ENCODE data around the gene PDZK1. TPM values are rescaled to one million over a fixed set of nuclear protein-coding genes. Genes with fewer than 3 reads are reported as not detected.

Gene PDZK1
- total and polyA plus RNA-seq, 2 experiments from 2014 or later, result 0.73 TPM; not detected in 1

- TF ChIP-seq CTCF (conservative IDR thresholded peaks at IDR 0.05; ENCODE audit: low read depth in 2 of 2) (no peak), POLR2AphosphoS5 (IDR thresholded peaks at IDR 0.05; ENCODE audit: low read depth) (no peak), REST (IDR thresholded peaks at IDR 0.05; ENCODE audit: unreplicated experiment) (no peak), ZNF331 (CRISPR knock-in tag; IDR thresholded peaks at IDR 0.05; ENCODE audit: low read depth) (no peak), NANOG (IDR thresholded peaks at IDR 0.05; ENCODE audit: borderline replicate concordance) (no peak), CREB1 (CRISPR knock-in tag; IDR thresholded peaks at IDR 0.05; ENCODE audit: low read depth) (no peak), JUNB (IDR thresholded peaks at IDR 0.05; ENCODE audit: unreplicated experiment) (no peak), EZH2 (IDR thresholded peaks at IDR 0.05; ENCODE audit: low read depth, unreplicated experiment) (no peak)
Measured at GRCh38 chr1:145692785-145693443, 14.3 kb downstream of the PDZK1 start (continued).

- H3K27me3 Mint-ChIP-seq (ENCODE audit: insufficient read depth, low read depth, poor library complexity), result peaks cover 11% of the 10 kb centered on the region
- H3K36me3 Mint-ChIP-seq (ENCODE audit: low read depth), result no peaks in the 10 kb centered on the region
- Histone ChIP-seq H4K20me1 (replicated peaks; ENCODE audit: insufficient read depth) (no peaks in the 10 kb centered on the region), H3K79me2 (replicated peaks; ENCODE audit: insufficient read depth) (no peaks in the 10 kb centered on the region), H3K27me3 (ENCODE audit: insufficient read depth) (no peaks in the 10 kb centered on the region), H3K36me3 (ENCODE audit: insufficient read depth) (no peaks in the 10 kb centered on the region), H3K9me2 (ENCODE audit: insufficient read depth) (0 out of 2 replicates have a peak, but pooled peaks cover 4% of the 10 kb centered on the region), H3K4me1 (ENCODE audit: insufficient read depth) (no peaks in the 10 kb centered on the region), H2AFZ (no peak overlapping the region), H3K27ac (ENCODE audit: low read depth) (no peak overlapping the region), H3K4me2 (no peak overlapping the region), H3K4me3 (no peak overlapping the region), H3F3A (replicated peaks; ENCODE audit: low read depth) (no peaks in the 10 kb centered on the region)
- H3K9me3 Mint-ChIP-seq, result no peaks in the 10 kb centered on the region
- peaks cover 3% of the 10 kb centered on the region; the same call in 2 of the 3 replicates for H3K4me1 Mint-ChIP-seq
- H3K27ac Mint-ChIP-seq, result no peak overlapping the region
- ATAC-seq (peak; percentile 52; the same call in 2 of the 3 replicates), DNase-seq (ENCODE audit: low spot score) (no peak)
- no peak overlapping the region for H3K4me3 Mint-ChIP-seq
- TF ChIP-seq POLR2AphosphoS5 (IDR thresholded peaks at IDR 0.05; ENCODE audit: low read depth) (no peak), ZNF114 (CRISPR knock-in tag; IDR thresholded peaks at IDR 0.05) (no peak), ZNF462 (CRISPR knock-in tag; IDR thresholded peaks at IDR 0.05) (no peak)
Measured at GRCh38 chr1:145690587-145691558, 16.3 kb downstream of the PDZK1 start.
